ENCODE data around the gene SLC12A2.

SLC12A2 gene

DNA sequence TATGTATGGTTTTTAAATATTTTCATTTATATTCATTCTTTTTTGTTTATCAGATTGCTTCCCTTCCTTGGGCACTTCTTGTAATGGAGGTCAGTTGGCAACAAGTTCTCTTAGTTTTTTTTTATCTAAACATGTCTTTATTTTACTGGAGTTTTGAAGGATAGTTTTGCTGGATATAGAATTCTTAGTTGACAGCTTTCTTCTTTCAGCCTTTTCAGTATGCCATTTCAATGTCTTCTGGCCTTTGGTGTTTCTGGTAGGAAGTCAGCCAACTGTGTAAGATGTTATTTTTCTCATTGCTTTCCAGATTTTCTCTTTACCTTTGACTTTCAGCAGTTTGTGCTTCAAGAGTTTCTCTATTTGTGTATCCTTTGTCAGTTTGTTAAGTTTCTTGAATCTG lies 14.2 kb downstream of the SLC12A2 start:
- no peak for DNase-seq (ENCODE audit: low read depth)

DNA sequence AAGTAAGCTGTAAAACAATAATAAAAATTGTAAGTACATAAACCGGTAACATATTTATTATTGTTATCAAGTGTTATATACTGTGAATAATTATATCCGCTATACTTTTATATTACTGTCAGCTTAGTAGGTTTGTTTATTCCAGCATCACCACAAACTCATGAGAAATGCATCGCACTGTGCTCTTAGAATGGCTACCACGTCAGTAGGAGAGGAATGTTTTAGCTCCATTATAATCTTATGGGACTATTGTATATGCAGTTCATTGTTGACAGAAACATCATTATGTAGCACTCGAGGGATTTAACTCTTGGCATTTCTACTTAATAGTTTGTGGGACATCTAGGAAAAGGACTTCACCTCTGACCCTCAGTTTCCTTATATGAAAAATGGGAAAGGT lies 16.4 kb downstream of the SLC12A2 start:
- DNase-seq (ENCODE audit: low read depth), result no peak

DNA sequence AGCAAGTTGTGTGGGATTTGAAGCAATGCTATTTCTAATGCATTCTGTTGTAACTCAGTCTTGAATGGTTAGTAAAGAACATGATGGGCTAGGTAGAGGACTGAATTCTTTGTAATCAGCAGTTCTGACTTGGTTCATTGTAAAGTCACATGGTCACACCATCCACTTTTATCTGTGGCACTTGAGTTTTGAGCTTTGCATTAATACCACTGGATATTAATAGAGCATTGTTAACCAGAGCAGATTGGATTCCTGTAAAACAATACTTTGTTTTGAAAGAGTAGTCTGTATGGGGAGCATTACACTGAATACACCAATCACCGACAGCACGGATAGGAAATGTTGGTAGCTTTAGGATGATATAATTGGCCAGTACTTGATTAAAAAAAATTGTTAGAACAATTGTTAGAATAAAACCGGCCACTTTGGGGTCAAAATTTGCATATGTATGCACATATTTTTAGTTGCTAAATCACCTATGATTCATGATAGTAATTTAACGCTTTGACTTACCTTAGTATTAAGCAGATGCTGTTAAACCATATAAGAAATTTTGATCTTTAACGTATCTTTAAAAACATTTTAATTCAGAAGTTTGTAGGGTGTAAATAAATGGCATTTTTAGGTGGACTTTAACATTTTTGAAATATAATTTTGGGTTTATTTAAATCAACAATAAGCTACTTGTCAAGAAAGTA lies 17.4 kb downstream of the SLC12A2 start:
- no peak for DNase-seq (ENCODE audit: low read depth)

DNA sequence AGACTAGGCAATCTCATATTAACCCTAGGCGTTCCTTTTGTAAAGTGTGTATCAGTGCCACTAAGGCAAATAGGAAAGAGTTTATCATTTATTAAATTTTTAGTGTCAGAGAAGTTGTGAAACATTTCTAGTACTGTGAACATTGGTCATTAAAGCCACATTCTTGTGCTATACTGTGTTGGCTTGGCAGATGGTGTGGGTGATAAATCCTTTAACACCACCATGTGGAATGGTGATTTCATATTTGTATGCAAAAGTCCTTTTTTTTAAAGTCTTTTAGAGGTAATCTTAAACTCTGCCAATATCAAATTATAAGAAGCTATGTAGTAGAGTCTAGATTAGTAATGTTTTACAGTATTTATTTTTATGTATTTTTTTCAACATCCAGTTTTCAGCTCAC lies 18.1 kb downstream of the SLC12A2 start:
- DNase-seq (ENCODE audit: low read depth), result no peak

DNA sequence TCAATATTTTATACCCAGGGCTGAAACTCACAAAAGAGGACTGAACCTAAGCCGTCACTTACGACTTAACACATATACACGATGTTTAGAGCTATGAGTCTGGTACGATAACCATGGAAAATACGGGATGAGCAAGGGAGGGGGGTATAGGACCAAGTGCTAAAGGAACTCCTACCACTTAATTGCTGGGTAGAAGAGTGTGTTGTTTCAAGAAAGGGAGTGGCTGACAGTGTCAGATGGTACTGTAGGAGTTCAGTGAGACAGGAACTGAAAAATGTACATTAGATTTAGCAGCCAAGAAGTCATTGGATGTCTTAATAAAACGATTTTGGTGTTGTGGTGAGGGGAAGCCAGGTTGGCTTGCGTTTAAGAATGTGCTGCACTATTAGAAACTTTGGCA lies 21.6 kb downstream of the SLC12A2 start:
- no peak for DNase-seq (ENCODE audit: low read depth)

DNA sequence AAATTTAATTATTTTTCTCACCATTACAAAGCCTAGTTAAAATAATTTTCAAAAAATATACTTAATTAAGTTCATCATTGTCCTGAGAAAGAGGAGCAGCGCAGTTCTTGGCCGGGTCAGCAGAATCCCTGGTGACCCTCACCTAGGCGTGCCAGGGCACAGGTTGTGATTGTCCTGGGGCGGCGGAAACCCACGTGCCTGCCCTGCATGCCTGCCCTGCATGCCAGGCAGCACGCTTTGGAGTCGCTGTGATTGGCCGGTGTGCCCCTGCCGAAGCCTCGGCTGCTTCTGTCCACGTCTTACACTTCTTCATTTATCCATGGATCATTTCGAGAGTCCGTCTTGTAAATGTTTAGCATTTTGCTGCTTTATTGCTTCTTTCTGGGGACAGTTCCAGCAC lies 25.6 kb downstream of the SLC12A2 start:
- no peak for DNase-seq (ENCODE audit: low read depth)

DNA sequence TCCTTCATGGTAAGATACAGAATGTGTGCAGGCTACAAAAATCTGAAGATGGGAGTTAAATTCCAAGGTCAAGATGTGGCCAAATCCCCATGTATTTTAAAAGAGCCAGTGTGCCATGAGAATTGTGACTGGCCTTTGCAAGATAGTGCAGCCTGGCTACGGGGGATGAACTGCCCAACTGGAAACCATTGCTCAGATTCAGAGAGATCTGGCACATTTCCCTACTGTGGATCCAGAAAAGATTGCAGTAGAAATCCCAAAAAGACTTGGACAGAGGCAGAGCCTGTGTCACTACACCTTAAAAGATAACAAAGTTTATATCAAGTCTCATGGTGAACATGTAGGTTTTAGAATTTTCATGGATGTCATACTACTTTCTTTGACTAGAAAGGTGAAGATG lies 26.2 kb downstream of the SLC12A2 start:
- no peak for DNase-seq (ENCODE audit: low read depth)

DNA sequence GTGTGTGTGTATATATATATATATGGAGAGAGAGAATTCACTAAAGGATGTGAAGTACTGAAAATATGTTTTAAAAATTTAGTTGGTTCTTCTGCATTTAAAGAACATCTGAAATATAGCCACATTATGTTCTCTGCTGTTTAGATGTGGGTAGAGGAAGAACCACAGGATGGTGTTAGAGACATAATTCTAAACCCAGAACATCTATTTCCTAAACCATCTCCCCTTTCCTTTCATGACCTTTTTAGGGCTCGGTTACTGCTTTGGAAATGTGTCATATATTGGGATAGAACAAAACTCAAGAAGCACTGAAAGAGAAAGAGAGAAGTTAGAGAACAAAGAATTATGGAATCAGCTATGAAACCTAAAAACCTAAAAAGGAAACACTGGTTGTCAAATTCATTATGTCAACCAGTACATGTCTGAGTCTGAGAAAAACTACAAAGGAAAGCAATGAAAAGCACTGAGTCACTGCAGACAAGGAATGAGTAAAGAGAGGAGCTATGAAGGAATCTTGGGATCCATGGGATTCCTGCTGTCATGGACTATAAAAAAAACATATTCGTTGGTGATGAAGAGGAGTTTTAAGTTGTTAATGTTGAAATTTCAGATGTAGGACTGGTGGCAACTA lies 28.4 kb downstream of the SLC12A2 start:
- no peak for DNase-seq (ENCODE audit: low read depth)

DNA sequence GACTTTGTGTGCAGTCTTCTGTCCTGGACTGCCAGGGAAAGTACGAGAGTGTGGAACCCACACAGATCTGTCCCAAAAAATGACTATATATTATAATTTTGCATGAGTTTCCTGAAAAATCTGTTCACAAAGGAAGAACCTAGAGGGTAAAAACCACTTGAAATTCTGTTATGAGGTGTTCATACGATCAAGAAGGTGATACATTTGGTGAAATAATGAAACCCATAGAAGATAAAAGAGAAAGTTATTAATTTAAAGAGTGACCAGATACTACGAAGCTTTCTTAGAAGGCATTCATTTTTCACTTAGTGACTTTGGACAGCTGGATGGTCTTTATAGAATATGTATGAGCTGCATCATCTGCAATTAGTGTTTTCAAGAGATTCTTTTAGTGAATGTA lies 32.9 kb downstream of the SLC12A2 start:
- no peak for DNase-seq (ENCODE audit: low read depth)

DNA sequence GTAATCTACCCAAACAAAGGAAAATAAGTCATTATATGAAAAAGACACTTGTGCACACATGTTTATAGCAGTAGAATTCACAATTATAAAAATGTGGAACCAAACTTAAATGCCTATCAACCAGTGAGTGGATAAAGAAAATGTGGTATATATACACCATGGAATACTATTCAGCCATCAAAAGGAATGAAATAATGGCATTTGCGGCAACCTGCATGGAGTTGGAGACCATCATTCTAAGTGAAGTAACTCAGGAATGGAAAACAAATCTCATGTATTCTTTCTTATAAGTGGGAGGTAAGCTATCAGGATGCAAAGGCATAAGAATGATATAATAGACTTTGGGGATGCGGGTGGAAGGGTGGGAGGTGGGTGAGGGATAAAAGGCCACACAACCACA lies 34.6 kb downstream of the SLC12A2 start:
- DNase-seq (ENCODE audit: low read depth), result no peak

DNA sequence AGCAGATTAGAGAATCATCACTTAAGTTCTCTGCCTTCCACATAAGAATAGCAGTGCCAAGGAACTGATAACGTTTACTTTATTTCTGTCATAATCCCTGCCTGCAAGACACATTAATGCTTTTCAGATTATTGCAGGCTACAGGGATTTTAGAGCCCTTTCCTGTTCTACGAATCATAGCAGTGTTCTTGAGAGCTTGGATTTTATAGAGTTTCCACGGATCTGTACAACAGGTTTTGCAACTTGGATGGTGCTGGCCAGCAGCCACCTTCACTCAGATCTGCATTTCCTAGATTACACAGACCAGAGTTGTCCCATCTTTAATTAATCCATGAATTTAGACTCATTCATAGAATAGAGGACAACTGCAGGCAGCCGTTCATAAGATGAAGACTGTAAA lies 38.1 kb downstream of the SLC12A2 start:
- DNase-seq (ENCODE audit: low read depth), result no peak

DNA sequence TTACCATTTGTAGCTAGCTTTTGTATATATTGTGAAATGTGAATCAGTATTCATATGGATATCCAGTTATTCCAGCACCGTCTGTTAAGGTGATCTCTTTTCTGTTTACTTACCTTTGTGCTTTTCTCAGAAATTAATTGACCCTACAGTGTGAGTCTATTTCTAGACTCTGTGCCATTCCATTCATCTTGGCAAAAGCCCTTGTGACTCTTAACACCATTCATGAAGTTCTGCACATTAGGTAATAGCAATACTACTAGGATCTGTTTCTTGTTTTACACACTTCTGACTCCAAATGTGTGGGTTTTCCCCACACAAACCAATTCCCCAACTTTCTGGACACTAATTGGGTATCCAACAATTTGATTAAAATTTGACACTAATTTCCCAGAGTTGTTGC lies 40.4 kb downstream of the SLC12A2 start:
- DNase-seq (ENCODE audit: low read depth), result no peak

DNA sequence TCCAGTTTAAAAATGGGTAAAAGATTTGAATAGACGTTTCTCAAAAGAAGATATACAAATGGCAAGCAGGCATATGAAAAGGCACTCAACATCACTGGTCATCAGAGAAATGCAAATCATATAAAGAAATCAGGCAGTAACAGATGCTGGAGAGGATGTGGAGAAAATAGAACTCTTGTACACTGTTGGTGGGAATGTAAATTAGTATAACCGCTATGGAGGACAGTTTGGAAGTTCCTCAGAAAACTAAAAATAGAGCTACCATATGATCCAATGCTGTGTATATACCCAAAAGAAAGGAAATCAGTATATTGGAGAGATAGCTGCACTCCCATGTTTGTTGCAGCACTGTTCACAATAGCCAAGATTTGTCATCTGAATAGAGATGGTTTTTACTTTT lies 42.7 kb downstream of the SLC12A2 start:
- no peak for DNase-seq (ENCODE audit: low read depth)

DNA sequence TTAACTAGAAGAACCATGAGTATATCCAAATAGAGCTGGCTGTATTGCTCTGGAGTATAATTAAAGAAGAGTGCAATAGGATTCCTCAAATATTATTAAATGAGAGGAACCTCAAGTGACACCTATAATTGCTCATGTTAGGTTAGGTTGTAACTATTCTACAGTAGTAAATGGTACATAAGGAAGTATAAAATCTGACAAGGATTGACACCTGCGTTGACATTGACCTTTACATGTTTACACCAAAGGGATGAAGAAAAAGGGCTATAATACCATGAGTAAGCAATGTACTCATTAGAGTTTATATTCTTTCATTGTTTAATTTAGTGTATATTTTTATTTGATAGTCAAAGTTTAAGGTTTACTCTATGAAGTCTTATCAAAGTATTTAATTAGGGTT lies 48.9 kb downstream of the SLC12A2 start:
- DNase-seq (ENCODE audit: low read depth), result no peak

DNA sequence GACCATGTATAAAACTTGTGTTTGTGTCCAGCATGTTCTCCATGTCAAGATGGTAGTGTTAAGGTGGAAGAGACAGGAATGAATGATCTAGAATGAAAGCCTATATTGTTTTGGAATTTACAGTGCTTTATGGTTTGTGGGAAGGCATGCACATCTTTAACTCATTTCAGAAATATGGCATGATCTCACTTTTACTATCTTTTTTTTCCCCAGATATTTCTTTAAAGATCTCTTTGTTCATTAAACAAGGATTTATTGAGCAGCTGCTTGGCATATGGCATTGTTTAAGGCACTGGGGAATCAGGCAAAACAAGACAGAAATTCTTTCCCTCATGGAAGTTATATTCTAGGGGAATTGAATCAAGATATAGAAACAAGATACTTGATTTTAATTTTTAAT lies 51.7 kb downstream of the SLC12A2 start:
- DNase-seq (ENCODE audit: low read depth), result no peak

DNA sequence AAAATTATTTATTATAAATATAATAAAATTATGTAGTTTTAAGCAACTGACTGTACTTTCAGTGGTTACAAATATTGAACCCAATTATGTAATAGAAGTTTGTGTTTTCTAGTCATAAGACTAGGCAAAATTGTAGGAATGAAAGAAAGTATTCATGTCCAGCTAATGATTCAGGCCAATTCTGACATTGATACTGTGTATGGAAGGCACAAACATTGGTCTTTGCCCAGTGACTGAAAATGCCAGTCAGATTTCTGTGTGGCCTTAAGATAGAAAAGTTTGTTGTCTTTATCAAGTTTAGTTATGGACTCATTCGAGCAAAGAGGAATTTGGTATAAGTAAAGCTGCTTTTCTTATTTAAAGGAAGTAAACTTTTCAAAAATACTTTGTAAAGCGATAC lies 60.3 kb downstream of the SLC12A2 start:
- DNase-seq (ENCODE audit: low read depth), result no peak

DNA sequence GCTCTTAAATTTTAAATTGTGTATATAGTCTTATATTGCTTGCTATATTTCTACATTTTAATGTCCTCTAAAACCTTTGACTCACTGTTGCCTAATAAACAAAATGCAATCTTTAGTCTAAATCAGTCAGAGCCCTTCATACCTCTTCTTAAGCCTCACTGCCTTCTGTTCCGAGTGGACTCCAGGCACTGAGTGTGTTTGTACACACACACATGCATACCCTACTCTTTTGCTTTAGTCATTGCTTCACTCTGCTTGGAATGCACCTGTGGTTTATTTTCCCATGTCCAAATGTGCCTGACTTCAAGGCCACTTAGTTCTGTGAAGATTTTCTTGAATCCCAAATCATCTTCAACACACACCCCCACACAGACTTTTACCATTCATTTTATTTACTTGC lies 60.9 kb downstream of the SLC12A2 start:
- DNase-seq (ENCODE audit: low read depth), result no peak

DNA sequence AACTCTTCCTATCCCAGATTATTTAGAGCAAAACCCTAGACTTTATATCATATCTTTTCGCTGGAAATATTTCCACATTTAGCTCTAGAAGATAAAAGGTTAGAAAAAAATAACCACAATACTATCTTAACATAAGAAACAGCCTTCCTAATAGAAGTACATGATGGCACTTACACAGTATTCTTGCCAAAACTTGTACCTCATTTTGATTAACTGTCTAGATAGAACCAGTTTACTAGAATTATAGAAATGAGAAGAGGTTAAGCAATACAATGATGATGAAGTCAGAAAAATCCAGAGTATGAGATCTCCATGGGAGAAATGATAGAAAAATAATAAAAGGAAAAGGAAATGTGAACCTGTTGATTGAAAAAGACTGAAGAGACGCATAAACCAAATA lies 63.1 kb downstream of the SLC12A2 start:
- no peak for DNase-seq (ENCODE audit: low read depth)

DNA sequence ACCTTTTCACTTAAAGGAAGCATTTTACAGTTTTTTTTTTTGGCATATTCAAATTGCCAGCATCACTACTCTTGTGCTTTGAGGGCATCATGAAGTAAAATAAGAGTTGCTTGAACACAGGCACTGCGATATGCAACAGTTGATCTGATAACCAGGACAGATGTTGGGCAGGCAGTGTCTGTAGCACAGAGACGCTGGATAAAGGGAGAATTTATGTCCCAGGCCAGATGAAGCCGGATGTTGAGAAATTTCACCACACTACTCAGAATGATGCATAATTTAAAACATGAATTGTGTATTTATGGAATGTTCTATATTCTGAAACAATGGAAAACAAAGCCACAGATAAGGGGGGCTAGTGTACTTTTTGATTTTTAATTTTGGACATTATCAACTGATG lies 71.4 kb downstream of the SLC12A2 start:
- no peak for DNase-seq (ENCODE audit: low read depth)

DNA sequence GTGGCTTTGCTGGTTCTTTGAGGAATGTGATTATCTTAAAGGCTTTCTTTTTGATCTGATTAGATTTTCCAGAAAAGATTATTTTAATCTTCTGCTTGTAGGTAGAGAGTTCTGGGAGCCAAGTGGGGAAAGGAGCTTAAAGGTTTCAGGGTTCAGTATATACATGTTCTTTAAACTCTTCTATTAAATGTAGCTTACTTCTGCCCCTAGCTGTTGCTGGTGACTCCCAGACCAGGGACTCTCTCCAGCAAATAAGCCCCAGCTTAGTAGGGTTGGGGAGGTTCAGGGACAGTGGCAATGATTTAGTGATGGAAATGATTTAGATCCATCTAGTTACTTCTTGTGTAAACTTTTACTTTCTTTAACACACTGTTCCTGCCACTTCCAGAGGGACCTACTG lies 72.2 kb downstream of the SLC12A2 start:
- no peak for DNase-seq (ENCODE audit: low read depth)

DNA sequence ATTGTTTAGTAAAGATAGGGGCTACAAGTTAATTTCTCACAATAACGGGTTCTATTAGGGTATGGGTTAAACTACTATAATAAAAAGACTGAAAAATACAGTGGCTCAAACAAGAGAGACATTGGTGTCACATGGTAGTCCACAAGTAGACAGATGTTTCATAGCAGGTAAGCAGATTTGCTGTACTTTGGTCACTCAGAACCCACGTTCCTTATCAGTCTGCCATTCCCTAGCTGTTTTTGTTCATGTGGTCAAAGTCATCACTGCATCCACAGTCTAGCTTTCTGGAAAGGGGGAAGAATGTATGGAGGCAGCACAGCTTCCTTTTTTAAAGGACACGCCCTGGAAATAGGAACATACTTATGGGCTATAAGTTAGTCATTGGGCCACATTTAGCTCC lies 73.0 kb downstream of the SLC12A2 start:
- no peak for DNase-seq (ENCODE audit: low read depth)

DNA sequence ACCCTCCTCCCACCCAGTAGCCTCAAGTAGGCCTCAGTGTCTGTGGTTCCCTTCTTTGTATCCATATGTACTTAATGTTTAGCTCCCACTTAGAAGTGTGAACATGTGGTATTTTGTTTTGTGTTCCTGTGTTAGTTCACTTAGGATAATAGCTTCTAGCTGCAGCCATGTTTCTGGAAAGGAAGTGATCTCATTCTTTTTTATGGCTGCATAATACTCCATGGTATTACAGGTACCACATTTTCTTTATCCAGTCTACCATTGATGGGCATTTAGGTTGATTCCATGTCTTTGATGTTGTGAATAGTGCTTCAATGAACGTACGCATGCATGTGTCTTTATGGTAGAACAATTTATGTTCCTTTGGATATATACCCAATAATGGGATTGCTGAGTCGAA lies 74.8 kb downstream of the SLC12A2 start:
- DNase-seq (ENCODE audit: low read depth), result no peak

DNA sequence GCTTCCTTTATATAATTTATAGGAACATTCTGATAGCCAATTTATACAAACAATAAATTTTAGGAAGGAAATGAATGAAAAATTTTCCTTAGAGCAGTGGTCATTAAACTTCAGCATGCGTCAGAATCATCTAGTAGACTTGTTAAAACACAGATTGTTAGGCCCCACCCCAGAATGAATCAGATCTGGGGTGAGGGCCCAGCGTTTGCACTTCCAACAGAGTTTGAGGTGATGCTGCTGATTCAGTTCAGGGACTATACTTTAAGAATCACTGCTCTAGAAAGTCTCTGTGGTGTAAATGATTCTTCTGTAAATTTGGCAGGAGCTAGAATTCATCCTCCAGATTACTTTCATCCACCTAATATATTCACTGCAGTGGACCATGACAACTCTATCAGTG lies 80.4 kb downstream of the SLC12A2 start:
- DNase-seq (ENCODE audit: low read depth), result no peak

DNA sequence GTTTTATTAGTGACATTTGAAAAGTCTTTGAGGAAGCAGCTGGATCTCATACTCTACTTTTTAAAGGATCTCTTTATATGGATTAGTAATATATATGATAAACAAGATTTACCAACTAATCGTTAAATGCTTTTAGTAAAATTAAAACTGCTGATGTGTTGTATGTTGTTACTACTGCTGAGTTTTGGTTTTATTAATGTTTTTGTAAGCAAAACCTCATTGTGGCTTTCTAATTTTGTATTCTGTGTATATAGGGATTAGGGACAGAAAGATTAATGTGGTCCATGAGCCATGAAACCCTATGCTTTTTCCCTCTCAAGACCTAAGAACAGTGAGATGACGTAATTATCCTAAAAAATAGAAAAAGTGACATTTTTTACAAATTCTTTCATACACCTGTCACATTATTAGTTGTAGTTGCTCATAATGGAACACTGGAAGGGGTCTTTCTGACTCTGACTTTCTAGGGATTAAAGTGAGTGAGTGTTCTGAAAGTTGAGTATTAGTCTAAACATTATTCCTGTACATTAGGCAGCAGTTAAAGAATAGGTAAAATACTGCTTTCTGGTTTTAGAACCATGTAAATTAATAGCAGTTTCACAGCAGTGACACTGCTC lies 85.9 kb downstream of the SLC12A2 start:
- DNase-seq (ENCODE audit: low read depth), result no peak
